SU-DHL-6 (cell line): Measurements from ENCODE around the gene RAB11FIP3.
"Not testable (repeated sequence)": the region's sequence is repeated elsewhere in the genome, so short reads cannot be mapped to it uniquely, and the experiment has no call there.

Experiments
- H2AFZ ChIP-seq: fragments of 200-600 bp; sonication (generic); 2 replicates; pipeline ENCODE4 v1.6.1; 2014; ENCODE audit warnings: low read depth, mild to moderate bottlenecking, moderate library complexity, mixed read lengths, antibody characterized with exemption, low read length; ENCODE audit not compliant: severe bottlenecking
- H3F3A ChIP-seq: fragments of 200-600 bp; shearing (Covaris generic); 2 replicates; pipeline ENCODE4 v1.6.0; 2016; ENCODE audit warnings: antibody characterized with exemption, mild to moderate bottlenecking; ENCODE audit not compliant: insufficient read depth
- H3K27ac ChIP-seq: fragments of 200-600 bp; sonication (generic); 2 replicates; pipeline ENCODE4 v1.5.1; 2016; ENCODE audit warnings: low read depth, mild to moderate bottlenecking, low read length, moderate library complexity, mixed read lengths
- H3K27me3 ChIP-seq: fragments of 200-600 bp; sonication (generic), shearing (Covaris generic); 2 replicates; pipeline ENCODE4 v1.6.0; 2014; ENCODE audit warnings: mild to moderate bottlenecking, low read length
- H3K36me3 ChIP-seq: fragments of 200-600 bp; sonication (generic); 2 replicates; pipeline ENCODE4 v1.6.1; 2014; ENCODE audit warnings: mild to moderate bottlenecking, low read length, mixed read lengths
- H3K4me2 ChIP-seq: fragments of 300-600, 200-600 bp; shearing (Covaris generic), sonication (generic); 2 replicates; pipeline ENCODE4 v1.6.0; 2014; ENCODE audit warnings: low read length, low read depth, mild to moderate bottlenecking; ENCODE audit not compliant: poor library complexity, severe bottlenecking
- H3K4me3 ChIP-seq: fragments of 200-600 bp; sonication (generic); 2 replicates; pipeline ENCODE4 v1.5.1; 2014; ENCODE audit warnings: antibody characterized with exemption, low read length, mild to moderate bottlenecking, mixed read lengths; ENCODE audit not compliant: insufficient read depth, poor library complexity, severe bottlenecking
- H3K79me2 ChIP-seq: fragments of 200-600 bp; sonication (generic); 2 replicates; pipeline ENCODE4 v1.6.1; 2014; ENCODE audit warnings: mild to moderate bottlenecking, low read length, moderate library complexity; ENCODE audit not compliant: insufficient read depth
- H3K9ac ChIP-seq: fragments of 200-600 bp; sonication (generic); 2 replicates; pipeline ENCODE4 v1.7.0; 2014; ENCODE audit warnings: mild to moderate bottlenecking, low read length
- H3K9me2 ChIP-seq: fragments of 200-600 bp; sonication (generic); replicated peaks from 2 replicates; pipeline ENCODE4 v1.6.1; 2014; ENCODE audit warnings: low read length; ENCODE audit not compliant: insufficient read depth
- H3K9me3 ChIP-seq: fragments of 200-600 bp; sonication (generic); 2 replicates; pipeline ENCODE4 v1.6.1; 2014; ENCODE audit warnings: low read length, mixed read lengths; ENCODE audit not compliant: insufficient read depth
- H4K20me1 ChIP-seq: fragments of 200-600 bp; sonication (generic); 2 replicates; pipeline ENCODE4 v1.6.1; 2014; ENCODE audit warnings: low read depth, mild to moderate bottlenecking, antibody characterized with exemption, low read length, moderate library complexity, mixed read lengths
- EZH2phosphoT487 ChIP-seq: fragments of 200-600 bp; sonication (generic), shearing (Covaris generic); conservative IDR thresholded peaks from 2 replicates; pipeline ENCODE4 v1.6.1; 2018; ENCODE audit warnings: mild to moderate bottlenecking, antibody characterized with exemption, low read length, moderate library complexity, mixed read lengths
- TF ChIP-seq, protein P1 (sequence below): fragments of 200-600 bp; sonication (generic); IDR thresholded peaks from one replicate; pipeline ENCODE4 v1.5.1; 2017; ENCODE audit warnings: antibody characterized with exemption, mild to moderate bottlenecking, low read length, moderate library complexity; ENCODE audit not compliant: insufficient read depth, poor library complexity, severe bottlenecking

Gene RAB11FIP3

DNA sequence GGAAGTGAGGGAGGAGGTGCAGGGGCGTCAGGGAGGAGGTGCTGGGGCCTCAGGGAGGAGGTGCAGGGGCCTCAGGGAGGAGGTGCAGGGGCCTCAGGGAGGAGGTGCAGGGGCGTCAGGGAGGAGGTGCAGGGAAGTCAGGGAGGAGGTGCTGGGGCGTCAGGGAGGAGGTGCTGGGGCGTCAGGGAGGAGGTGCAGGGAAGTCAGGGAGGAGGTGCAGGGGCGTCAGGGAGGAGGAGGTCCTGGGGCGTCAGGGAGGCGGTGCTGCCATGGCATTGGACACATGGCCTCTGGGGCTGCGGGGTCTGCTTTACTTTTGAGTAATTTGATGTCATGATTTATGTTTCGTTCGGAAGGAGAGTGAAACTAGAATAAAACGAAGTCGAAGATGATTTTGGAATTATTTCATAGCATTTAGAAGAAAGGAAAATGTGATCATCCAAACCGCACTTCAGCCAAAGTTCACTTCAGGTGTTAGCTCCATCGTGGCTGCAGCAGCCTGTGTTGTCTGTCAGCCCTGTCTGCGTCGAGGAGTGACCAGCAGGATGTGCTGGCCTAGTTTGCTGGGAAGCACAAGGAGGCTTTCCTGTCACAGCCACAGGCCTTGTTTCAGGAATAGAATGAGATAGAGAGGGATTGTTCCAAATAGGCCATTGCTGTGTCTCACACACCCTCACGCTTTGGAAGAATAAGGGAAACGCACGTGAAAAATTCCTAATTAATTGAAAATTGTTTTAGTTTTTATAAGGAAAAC, 42.8 kb downstream of the RAB11FIP3 start:
- Histone ChIP-seq H4K20me1 (no peaks in the 10 kb centered on the region), H3K4me2 (no peak overlapping the region), H3K4me3 (no peak overlapping the region), H3F3A (no peaks in the 10 kb centered on the region), H3K9me2 (no peaks in the 10 kb centered on the region), H3K79me2 (no peaks in the 10 kb centered on the region), H3K9me3 (no peaks in the 10 kb centered on the region), H2AFZ (no peak overlapping the region), H3K36me3 (no peaks in the 10 kb centered on the region), H3K9ac (no peak overlapping the region), H3K27me3 (no peaks in the 10 kb centered on the region), H3K27ac (no peak overlapping the region)
- TF ChIP-seq EZH2phosphoT487 = no peak
- TF ChIP-seq, protein P1, sequence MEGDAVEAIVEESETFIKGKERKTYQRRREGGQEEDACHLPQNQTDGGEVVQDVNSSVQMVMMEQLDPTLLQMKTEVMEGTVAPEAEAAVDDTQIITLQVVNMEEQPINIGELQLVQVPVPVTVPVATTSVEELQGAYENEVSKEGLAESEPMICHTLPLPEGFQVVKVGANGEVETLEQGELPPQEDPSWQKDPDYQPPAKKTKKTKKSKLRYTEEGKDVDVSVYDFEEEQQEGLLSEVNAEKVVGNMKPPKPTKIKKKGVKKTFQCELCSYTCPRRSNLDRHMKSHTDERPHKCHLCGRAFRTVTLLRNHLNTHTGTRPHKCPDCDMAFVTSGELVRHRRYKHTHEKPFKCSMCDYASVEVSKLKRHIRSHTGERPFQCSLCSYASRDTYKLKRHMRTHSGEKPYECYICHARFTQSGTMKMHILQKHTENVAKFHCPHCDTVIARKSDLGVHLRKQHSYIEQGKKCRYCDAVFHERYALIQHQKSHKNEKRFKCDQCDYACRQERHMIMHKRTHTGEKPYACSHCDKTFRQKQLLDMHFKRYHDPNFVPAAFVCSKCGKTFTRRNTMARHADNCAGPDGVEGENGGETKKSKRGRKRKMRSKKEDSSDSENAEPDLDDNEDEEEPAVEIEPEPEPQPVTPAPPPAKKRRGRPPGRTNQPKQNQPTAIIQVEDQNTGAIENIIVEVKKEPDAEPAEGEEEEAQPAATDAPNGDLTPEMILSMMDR = no peak

DNA sequence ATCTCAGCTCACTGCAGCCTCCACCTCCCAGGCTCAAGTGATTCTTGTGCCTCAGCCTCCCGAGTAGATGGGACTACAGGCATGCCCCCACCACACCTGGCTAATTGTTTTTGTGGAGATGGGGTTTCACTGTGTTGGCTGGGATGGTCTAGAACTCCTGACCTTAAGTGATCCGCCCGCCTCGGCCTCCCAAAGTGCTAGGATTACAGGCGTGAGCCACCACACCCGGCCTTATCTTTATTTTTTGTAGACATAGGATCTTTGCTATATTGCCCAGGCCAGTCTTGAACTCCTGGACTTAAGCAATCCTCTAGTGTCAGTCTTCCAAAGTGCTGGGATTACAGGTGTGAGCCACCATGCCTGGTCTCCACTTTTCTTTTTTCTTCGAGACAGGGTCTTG, 44.0 kb downstream of the RAB11FIP3 start:
- not testable (repeated sequence) for H3K27ac ChIP-seq, H3F3A ChIP-seq, H3K79me2 ChIP-seq, H3K9me2 ChIP-seq, H3K4me2 ChIP-seq, H3K4me3 ChIP-seq, H4K20me1 ChIP-seq, H3K36me3 ChIP-seq, H2AFZ ChIP-seq, H3K9ac ChIP-seq, H3K27me3 ChIP-seq, H3K9me3 ChIP-seq

DNA sequence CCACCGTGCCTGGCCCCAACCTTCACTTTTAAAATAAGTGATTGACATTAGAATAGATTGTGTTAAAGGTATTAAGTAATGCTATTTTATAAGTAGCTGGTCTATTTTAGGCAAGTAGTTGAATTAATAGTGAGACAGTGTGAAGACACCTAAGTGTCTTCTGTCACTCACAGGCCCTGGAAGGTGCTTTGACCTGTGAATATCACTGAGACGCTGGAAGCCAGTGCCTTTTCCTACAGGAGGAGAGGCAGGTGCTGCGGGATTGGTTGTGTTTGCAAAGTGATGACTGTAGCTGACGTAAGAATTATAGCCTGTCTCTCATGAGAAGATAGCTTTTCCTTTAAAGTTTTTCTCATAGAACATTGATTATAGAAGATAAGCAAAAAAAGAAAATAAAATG, 45.0 kb downstream of the RAB11FIP3 start:
- Histone ChIP-seq H3K9me3 (no peaks in the 10 kb centered on the region), H3K4me2 (no peak overlapping the region), H3K27ac (no peak overlapping the region), H3K4me3 (no peak overlapping the region), H3K36me3 (no peaks in the 10 kb centered on the region), H3F3A (no peaks in the 10 kb centered on the region), H3K79me2 (no peaks in the 10 kb centered on the region), H3K27me3 (no peaks in the 10 kb centered on the region), H4K20me1 (no peaks in the 10 kb centered on the region), H3K9ac (no peak overlapping the region), H2AFZ (no peak overlapping the region), H3K9me2 (no peaks in the 10 kb centered on the region)
- TF ChIP-seq, protein P1 = no peak
- TF ChIP-seq EZH2phosphoT487 = no peak

DNA sequence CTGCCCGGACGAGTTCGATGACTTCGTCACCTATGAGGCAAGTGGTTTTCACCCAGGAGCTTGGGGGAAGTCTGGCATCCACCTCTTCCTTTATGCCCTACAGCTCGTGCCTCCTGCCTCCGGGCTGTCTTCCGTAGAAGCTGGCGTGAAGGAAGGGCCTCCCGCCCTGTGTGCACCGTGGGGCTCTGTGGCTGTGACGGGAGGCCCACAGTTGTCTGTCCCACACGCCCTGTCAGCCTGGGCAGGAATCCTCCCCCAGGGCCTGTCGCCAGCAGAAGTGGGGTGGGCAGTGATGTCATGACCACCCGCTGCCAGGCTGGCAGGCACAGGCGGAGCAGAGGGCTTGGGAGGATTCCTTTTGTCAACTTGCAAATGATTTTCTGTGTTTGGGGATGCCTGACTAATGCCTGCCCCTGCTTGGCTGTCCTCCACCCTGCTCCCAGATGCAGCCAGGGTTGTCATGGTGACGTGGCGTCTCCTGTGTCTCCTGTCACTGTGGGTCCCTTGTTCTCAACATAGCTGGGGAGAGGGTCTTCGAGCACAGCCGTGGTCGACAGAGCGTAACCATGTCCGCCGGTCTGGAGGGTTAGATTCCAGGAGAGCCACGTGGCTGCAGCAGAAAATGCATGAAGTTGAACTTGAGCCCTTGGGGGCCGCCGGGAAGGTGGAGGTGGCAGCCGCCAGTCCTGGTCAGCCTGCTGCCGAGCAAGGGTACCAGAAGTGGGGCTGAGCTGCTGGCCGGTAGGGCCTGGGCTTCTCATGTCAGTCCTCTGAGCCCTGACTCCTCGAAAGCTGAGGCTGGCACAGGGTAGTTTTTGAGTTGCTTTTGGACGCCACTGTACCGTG, 46.1 kb downstream of the RAB11FIP3 start:
- H3K9ac ChIP-seq = no peak overlapping the region
- no peaks in the 10 kb centered on the region for H4K20me1 ChIP-seq

More for the DNA sequence above, 46.1 kb downstream of the RAB11FIP3 start:
- Histone ChIP-seq H3K9me3 (no peaks in the 10 kb centered on the region), H3K36me3 (no peaks in the 10 kb centered on the region), H3K27me3 (no peaks in the 10 kb centered on the region), H3K79me2 (no peaks in the 10 kb centered on the region), H3K27ac (no peak overlapping the region), H3F3A (no peaks in the 10 kb centered on the region), H3K9me2 (no peaks in the 10 kb centered on the region), H3K4me3 (no peak overlapping the region), H2AFZ (no peak overlapping the region), H3K4me2 (no peak overlapping the region)
- TF ChIP-seq EZH2phosphoT487 = no peak
- TF ChIP-seq, protein P1 = no peak
